Testis (tissue), 2 donors: ENCODE results near the gene RASSF8.

Experiments
- POLR2A ChIP-seq: fragments of 450-650 bp; IDR thresholded peaks from one replicate; pipeline ENCODE4 v1.6.1; 2017; ENCODE audit warnings: antibody characterized with exemption, mild to moderate bottlenecking, moderate library complexity
- TF ChIP-seq, protein P1 (sequence below), 3 experiments: fragments of 450-650 bp in 2 of 3; fragments of 200-600 bp in 1 of 3; sonication (generic) in 1 of 3; IDR thresholded peaks; one replicate each; pipeline ENCODE4 v1.5.1; 2016 to 2019; ENCODE audit warnings: antibody characterized with exemption in 3 of 3, mild to moderate bottlenecking in 2 of 3, moderate library complexity in 1 of 3

DNA sequence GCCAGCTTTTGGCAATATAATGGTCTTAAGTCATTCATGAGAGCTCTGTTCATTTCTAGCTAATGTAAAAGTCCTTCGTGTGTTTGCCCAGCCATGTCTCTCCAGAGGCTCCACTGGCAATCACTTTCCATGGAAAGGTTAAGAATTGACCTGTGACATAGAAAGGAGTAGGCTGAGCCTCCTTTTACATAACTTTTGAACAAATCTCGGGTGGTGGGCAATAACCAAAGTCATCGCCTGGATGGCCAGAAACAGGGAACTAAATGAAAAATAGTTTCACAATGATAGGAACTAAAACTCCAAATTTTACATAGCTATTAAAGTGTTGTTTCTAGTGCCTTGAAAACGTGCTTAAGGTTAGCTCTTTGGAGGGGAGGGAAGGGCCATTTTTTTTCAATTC, 159.8 kb downstream of the RASSF8 start:
- TF ChIP-seq, protein P1, sequence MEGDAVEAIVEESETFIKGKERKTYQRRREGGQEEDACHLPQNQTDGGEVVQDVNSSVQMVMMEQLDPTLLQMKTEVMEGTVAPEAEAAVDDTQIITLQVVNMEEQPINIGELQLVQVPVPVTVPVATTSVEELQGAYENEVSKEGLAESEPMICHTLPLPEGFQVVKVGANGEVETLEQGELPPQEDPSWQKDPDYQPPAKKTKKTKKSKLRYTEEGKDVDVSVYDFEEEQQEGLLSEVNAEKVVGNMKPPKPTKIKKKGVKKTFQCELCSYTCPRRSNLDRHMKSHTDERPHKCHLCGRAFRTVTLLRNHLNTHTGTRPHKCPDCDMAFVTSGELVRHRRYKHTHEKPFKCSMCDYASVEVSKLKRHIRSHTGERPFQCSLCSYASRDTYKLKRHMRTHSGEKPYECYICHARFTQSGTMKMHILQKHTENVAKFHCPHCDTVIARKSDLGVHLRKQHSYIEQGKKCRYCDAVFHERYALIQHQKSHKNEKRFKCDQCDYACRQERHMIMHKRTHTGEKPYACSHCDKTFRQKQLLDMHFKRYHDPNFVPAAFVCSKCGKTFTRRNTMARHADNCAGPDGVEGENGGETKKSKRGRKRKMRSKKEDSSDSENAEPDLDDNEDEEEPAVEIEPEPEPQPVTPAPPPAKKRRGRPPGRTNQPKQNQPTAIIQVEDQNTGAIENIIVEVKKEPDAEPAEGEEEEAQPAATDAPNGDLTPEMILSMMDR (IDR thresholded peaks at IDR 0.05), result no peak
- TF ChIP-seq POLR2A, result no peak
